ENCODE measurements around the gene IRAK4. TPM values are rescaled to one million over a fixed set of nuclear protein-coding genes. Genes with fewer than 3 reads are reported as not detected.

The IRAK4 gene
- total RNA-seq, 1 experiment from 2014 or later: 15.3 TPM

- Histone ChIP-seq H3K27me3 (replicated peaks; ENCODE audit: control insufficient read depth, insufficient read depth, low read length) (no peaks in the 10 kb centered on the region), H3K9me3 (no peaks in the 10 kb centered on the region), H3K36me3 (ENCODE audit: control insufficient read depth, insufficient read depth, low read length) (peaks cover 1% of the 10 kb centered on the region; the same call in 1 of the 2 replicates), H3K4me1 (no peaks in the 10 kb centered on the region), H3K4me3 (ENCODE audit: low read depth, low read length) (no peak overlapping the region)
- TF ChIP-seq, protein P1, sequence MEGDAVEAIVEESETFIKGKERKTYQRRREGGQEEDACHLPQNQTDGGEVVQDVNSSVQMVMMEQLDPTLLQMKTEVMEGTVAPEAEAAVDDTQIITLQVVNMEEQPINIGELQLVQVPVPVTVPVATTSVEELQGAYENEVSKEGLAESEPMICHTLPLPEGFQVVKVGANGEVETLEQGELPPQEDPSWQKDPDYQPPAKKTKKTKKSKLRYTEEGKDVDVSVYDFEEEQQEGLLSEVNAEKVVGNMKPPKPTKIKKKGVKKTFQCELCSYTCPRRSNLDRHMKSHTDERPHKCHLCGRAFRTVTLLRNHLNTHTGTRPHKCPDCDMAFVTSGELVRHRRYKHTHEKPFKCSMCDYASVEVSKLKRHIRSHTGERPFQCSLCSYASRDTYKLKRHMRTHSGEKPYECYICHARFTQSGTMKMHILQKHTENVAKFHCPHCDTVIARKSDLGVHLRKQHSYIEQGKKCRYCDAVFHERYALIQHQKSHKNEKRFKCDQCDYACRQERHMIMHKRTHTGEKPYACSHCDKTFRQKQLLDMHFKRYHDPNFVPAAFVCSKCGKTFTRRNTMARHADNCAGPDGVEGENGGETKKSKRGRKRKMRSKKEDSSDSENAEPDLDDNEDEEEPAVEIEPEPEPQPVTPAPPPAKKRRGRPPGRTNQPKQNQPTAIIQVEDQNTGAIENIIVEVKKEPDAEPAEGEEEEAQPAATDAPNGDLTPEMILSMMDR (IDR thresholded peaks at IDR 0.05; ENCODE audit: insufficient read depth in 1 of 2, low read depth in 1 of 2, low read length in 1 of 2, severe bottlenecking in 1 of 2, unreplicated experiment in 1 of 2): no peak
- BruUV-seq (replicated peaks): no TSS peak
- Mint-ChIP-seq H3K27ac (ENCODE audit: unreplicated experiment) (no peak overlapping the region), H3K9me3 (ENCODE audit: unreplicated experiment) (no peaks in the 10 kb centered on the region), H3K4me3 (ENCODE audit: unreplicated experiment) (no peak overlapping the region), H3K27me3 (ENCODE audit: insufficient read depth, unreplicated experiment) (no peaks in the 10 kb centered on the region), H3K36me3 (ENCODE audit: insufficient read depth, unreplicated experiment) (peaks cover 29% of the 10 kb centered on the region), H3K4me1 (ENCODE audit: low read depth, unreplicated experiment) (no peaks in the 10 kb centered on the region)
- no peak for DNase-seq
- intact Hi-C loops (cut with micrococcal nuclease; ENCODE audit: unreplicated experiment): no loop called here
- POLR2A ChIA-PET: no interaction called here
- CTCF ChIA-PET: no interaction called here
Observed at GRCh38 chr12:43730283-43730682, 28.5 kb upstream of the IRAK4 start.

DNA sequence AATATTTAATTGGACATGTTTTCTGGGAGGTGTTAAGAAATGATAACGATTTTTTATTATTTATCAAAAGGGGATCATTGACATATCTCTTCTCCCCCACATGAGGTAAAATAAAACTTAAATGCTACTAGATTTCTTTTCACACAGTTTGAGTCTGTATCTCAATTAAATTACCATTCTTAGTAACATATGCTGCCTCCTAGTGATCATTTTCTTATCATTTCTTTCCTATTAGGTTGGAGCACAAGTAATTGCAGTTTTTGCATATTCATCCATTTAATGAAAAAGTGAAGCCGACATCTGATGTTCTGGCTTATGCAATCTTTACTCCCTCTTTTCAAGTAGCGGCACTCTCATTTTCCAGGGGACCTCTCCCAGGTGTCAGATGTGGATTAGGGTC, 25.1 kb upstream of the IRAK4 start:
- no TSS peak for BruUV-seq (replicated peaks)
- no peak overlapping the region for H3K4me3 Mint-ChIP-seq (ENCODE audit: unreplicated experiment)
- Histone ChIP-seq H3K36me3 (ENCODE audit: control insufficient read depth, insufficient read depth, low read length) (peaks cover 1% of the 10 kb centered on the region; the same call in 1 of the 2 replicates), H3K4me3 (ENCODE audit: low read depth, low read length) (no peak overlapping the region), H3K27me3 (replicated peaks; ENCODE audit: control insufficient read depth, insufficient read depth, low read length) (no peaks in the 10 kb centered on the region), H3K9me3 (no peaks in the 10 kb centered on the region), H3K4me1 (no peaks in the 10 kb centered on the region)
- TF ChIP-seq, protein P1 (IDR thresholded peaks at IDR 0.05; ENCODE audit: insufficient read depth in 1 of 2, low read depth in 1 of 2, low read length in 1 of 2, severe bottlenecking in 1 of 2, unreplicated experiment in 1 of 2): no peak
- H3K27ac Mint-ChIP-seq (ENCODE audit: unreplicated experiment): no peak overlapping the region
- intact Hi-C loops (cut with micrococcal nuclease; ENCODE audit: unreplicated experiment): no loop called here
- CTCF ChIA-PET: no interaction called here
- POLR2A ChIA-PET: no interaction called here
- H3K36me3 Mint-ChIP-seq (ENCODE audit: insufficient read depth, unreplicated experiment): peaks cover 40% of the 10 kb centered on the region
- no peaks in the 10 kb centered on the region for H3K27me3 Mint-ChIP-seq (ENCODE audit: insufficient read depth, unreplicated experiment)
- no peak for DNase-seq
- no peaks in the 10 kb centered on the region for H3K4me1 Mint-ChIP-seq (ENCODE audit: low read depth, unreplicated experiment)
- no peaks in the 10 kb centered on the region for H3K9me3 Mint-ChIP-seq (ENCODE audit: unreplicated experiment)

DNA sequence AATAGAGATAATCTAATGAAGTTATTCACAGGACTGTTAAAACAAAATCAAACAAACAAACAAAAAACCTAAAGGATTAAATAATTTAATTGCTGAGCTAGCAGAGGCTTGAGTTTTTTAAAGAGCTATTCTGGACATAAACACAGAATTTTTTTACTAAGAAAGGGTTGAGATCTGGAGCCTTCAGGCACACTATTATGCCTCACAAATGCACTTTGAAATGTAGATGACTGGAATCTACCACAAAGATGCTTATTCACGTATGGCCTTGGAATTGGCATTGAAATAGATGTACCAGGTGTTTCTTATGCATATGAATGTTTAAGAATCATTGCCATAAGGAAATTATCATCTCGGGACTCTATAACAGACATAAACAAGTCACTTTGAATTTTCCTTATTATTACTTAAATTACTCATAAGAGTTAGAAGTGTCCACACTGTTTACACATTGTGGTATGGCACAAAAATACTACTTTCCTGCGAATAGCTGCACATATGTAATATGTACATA, 21.8 kb upstream of the IRAK4 start:
- Histone ChIP-seq H3K36me3 (ENCODE audit: control insufficient read depth, insufficient read depth, low read length) (peaks cover 1% of the 10 kb centered on the region; the same call in 1 of the 2 replicates), H3K9me3 (no peaks in the 10 kb centered on the region), H3K4me3 (ENCODE audit: low read depth, low read length) (no peak overlapping the region), H3K27me3 (replicated peaks; ENCODE audit: control insufficient read depth, insufficient read depth, low read length) (no peaks in the 10 kb centered on the region), H3K4me1 (no peaks in the 10 kb centered on the region)
- Mint-ChIP-seq H3K27me3 (ENCODE audit: insufficient read depth, unreplicated experiment) (no peaks in the 10 kb centered on the region), H3K36me3 (ENCODE audit: insufficient read depth, unreplicated experiment) (peaks cover 44% of the 10 kb centered on the region), H3K27ac (ENCODE audit: unreplicated experiment) (no peak overlapping the region), H3K4me3 (ENCODE audit: unreplicated experiment) (no peak overlapping the region), H3K4me1 (ENCODE audit: low read depth, unreplicated experiment) (no peaks in the 10 kb centered on the region), H3K9me3 (ENCODE audit: unreplicated experiment) (no peaks in the 10 kb centered on the region)
- TF ChIP-seq, protein P1 (IDR thresholded peaks at IDR 0.05; ENCODE audit: insufficient read depth in 1 of 2, low read depth in 1 of 2, low read length in 1 of 2, severe bottlenecking in 1 of 2, unreplicated experiment in 1 of 2): no peak
- intact Hi-C loops (cut with micrococcal nuclease; ENCODE audit: unreplicated experiment): no loop called here
- ChIA-PET POLR2A (no interaction called here), CTCF (no interaction called here)
- DNase-seq: no peak
- BruUV-seq (replicated peaks): no TSS peak
